ENCODE data around the gene TBK1.

TBK1 gene

DNA sequence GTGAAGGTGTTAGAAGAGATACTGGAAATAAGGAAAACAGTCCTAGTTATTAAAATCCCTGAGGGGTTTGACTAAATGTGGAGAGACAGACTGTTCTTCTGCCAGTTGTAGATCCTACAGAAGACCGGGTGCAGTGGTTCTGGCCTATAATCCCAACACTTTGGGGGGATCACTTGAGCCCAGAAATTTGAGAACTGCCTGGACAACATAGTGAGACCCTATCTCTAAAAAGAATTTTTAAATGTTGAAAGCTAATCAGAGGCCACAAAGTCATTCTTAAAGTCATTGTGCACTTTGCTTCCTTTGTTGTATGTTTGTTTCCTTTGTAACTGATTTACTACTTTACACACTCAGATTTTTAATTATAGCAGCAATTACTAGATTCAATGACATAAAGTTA, 97.2 kb downstream of the TBK1 start:
- Histone ChIP-seq H3K9me3 (ENCODE audit: low read length) (no peaks in the 10 kb centered on the region), H3K27me3 (ENCODE audit: insufficient read depth, low read length) (no peaks in the 10 kb centered on the region), H3K4me1 (ENCODE audit: insufficient read depth, low read length) (peaks cover 6% of the 10 kb centered on the region), H3K36me3 (ENCODE audit: insufficient read depth, low read length) (no peaks in the 10 kb centered on the region), H2AFZ (ENCODE audit: low read depth, low read length) (no peak overlapping the region), H3K4me3 (ENCODE audit: low read length) (no peak overlapping the region)

DNA sequence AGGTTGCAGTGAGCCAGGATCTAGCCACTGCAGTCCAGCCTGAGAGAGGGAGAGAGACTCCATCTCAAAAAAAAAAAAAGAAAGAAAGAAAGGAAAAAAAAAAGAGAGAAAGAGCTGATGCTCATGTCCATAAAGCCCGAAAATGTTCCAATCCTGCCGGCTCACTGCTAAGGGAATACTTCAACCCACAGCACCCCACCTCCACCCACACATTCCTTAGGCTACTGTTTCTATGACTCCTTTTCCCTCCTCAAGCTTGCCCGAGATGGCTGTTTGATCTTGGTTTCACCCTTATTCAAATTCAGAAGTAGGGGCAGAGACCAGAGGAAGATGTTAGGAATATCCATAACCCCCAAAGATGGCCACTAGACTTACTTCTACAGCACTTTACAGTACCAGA, 98.8 kb downstream of the TBK1 start:
- no peaks in the 10 kb centered on the region for H3K27me3 ChIP-seq (ENCODE audit: insufficient read depth, low read length)
- H3K4me3 ChIP-seq (ENCODE audit: low read length), result no peak overlapping the region
- H3K4me1 ChIP-seq (ENCODE audit: insufficient read depth, low read length), result no peaks in the 10 kb centered on the region
- no peak overlapping the region for H2AFZ ChIP-seq (ENCODE audit: low read depth, low read length)
- H3K9me3 ChIP-seq (ENCODE audit: low read length), result no peaks in the 10 kb centered on the region
- H3K36me3 ChIP-seq (ENCODE audit: insufficient read depth, low read length), result no peaks in the 10 kb centered on the region

DNA sequence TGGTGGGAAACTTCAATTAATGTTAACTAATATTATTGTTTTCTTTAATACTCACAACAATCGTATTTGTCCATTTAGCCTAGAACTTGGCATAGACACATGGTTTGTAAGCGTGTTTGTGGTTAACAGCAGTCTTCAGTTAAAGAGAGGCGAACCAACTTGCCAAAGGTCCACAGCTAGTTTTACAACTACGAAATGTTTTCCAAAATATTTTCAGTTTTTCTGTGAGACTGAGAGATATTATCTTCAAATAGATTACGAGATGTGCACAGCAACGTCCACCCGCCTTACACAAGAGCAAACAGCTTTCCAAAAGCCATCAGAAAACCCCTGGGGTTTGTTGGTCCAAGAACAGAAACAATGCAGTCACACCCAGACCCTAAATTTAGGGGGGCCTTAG, 99.8 kb downstream of the TBK1 start:
- Histone ChIP-seq H3K27me3 (ENCODE audit: insufficient read depth, low read length) (no peaks in the 10 kb centered on the region), H2AFZ (ENCODE audit: low read depth, low read length) (no peak overlapping the region), H3K4me1 (ENCODE audit: insufficient read depth, low read length) (no peaks in the 10 kb centered on the region), H3K9me3 (ENCODE audit: low read length) (no peaks in the 10 kb centered on the region), H3K4me3 (ENCODE audit: low read length) (no peak overlapping the region), H3K36me3 (ENCODE audit: insufficient read depth, low read length) (no peaks in the 10 kb centered on the region)
